ENCODE measurements around the gene RUNX2.

The RUNX2 gene

DNA sequence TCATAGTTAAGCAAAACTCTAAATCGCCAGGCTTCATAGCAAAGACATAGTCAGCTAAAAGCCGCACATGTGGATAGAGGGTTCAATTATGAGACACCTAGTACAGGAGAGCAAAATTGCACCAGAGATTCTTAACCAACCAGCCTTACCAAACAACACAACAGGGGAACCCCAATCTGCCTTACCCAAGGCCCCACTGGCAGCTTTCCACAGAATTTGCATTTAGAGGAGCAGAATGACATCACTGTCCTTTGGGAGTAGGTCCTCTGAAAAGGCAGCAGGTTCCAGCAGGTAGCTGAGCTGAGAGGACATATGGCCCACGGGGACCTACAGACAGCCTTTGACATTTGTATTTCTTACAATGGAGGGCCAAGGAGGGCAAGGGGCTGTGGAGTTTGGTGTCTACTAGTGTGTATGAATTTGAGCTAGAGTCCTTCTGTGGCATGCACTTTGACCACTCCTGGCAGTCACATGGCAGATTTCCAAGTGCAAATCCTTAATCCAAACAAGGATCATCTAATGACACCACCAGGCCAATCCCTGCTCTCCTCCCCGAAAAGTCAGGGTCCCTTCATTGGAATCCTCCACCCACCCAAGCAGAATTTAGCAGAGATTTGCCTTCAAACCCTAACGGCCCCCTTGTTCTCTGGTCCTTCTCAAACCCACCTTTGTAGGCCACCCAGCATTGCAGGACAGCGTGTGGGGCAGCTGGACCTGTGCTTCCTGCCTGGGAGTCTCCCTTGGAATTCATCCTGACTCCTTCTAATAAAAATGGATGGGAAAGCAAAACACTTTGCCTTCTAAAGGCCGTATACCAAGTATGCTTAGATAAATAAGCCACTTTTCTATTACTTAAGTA lies 220.8 kb downstream of the RUNX2 start:
- H3K27ac ChIP-seq = no peak overlapping the region
- TF ChIP-seq ZFX (IDR thresholded peaks at IDR 0.05) = no peak
- TF ChIP-seq, protein P1, sequence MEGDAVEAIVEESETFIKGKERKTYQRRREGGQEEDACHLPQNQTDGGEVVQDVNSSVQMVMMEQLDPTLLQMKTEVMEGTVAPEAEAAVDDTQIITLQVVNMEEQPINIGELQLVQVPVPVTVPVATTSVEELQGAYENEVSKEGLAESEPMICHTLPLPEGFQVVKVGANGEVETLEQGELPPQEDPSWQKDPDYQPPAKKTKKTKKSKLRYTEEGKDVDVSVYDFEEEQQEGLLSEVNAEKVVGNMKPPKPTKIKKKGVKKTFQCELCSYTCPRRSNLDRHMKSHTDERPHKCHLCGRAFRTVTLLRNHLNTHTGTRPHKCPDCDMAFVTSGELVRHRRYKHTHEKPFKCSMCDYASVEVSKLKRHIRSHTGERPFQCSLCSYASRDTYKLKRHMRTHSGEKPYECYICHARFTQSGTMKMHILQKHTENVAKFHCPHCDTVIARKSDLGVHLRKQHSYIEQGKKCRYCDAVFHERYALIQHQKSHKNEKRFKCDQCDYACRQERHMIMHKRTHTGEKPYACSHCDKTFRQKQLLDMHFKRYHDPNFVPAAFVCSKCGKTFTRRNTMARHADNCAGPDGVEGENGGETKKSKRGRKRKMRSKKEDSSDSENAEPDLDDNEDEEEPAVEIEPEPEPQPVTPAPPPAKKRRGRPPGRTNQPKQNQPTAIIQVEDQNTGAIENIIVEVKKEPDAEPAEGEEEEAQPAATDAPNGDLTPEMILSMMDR (conservative IDR thresholded peaks at IDR 0.05) = no peak

DNA sequence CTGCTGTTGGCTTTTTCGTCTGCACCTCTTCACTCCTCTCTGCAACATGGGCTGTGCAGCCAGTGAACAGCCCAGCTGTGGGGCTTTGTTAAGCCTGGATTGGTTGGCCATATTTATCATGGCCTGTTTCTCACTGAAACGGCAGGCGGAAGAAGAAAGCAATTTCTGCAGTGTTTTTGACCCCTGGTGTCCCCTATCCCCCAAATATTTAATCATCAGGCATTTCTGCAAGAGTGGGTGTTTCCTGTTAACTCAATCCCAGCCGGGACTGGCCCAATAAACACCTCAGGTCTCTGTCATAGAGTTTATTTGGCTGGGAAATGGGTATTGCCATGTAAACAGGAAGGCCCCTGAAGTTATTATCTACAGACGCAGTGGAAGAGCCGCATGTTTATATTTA lies 224.4 kb downstream of the RUNX2 start:
- no peak for TF ChIP-seq ZFX (IDR thresholded peaks at IDR 0.05)
- TF ChIP-seq, protein P1 (conservative IDR thresholded peaks at IDR 0.05) = no peak
- H3K27ac ChIP-seq = no peak overlapping the region

DNA sequence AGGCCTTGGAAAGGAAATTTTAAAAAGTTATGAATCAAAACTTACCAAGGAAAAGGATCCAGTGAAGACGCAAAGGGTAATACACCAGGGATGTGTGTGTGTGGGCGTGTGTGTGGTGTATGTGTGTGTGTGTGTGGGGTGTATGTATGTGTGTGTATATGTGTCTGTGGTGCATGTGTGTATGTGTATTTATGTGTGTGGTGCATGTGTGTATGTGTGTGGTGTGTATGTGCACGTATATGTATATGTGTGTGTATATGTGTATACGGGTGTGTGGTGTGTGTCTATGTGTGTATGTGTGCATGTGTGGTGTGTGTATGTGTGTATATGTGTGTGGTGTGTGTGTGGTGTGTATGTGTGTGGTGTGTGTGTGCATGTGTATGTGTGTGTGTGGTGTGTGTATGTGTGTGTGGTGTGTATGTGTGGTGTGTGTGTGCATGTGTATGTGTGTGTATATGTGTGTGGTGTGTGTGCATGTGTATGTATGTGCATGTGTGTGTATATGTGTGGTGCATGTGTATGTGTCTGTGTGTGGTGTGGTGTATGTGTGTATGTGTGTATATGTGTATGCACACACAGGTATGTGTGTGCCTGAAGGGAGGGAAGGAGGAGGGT lies 225.7 kb downstream of the RUNX2 start:
- H3K27ac ChIP-seq = no peak overlapping the region; the same call in 1 of the 2 replicates
- TF ChIP-seq, protein P1 (conservative IDR thresholded peaks at IDR 0.05) = no peak
- TF ChIP-seq ZFX (IDR thresholded peaks at IDR 0.05) = no peak

DNA sequence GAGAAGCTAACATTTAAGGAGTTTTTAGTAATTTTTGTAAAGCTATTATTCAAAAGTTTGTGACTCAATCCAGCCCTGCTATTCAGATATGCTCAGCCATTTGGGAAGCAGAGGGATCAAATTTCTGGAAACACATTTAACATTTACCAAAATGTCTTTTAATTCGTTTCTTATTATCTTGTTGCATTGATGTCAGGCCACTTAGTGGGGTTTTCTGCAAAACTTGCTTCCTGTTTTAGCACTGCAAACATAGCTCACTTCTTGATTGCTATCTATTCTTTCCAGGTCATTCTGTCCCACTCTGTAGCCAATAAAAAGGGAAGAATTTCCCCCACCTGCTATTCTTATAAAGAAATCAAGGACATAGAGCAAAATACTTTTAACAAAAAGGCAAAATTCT lies 226.5 kb downstream of the RUNX2 start:
- no peak for TF ChIP-seq ZFX (IDR thresholded peaks at IDR 0.05)
- TF ChIP-seq, protein P1 (conservative IDR thresholded peaks at IDR 0.05) = no peak
- no peak overlapping the region for H3K27ac ChIP-seq

DNA sequence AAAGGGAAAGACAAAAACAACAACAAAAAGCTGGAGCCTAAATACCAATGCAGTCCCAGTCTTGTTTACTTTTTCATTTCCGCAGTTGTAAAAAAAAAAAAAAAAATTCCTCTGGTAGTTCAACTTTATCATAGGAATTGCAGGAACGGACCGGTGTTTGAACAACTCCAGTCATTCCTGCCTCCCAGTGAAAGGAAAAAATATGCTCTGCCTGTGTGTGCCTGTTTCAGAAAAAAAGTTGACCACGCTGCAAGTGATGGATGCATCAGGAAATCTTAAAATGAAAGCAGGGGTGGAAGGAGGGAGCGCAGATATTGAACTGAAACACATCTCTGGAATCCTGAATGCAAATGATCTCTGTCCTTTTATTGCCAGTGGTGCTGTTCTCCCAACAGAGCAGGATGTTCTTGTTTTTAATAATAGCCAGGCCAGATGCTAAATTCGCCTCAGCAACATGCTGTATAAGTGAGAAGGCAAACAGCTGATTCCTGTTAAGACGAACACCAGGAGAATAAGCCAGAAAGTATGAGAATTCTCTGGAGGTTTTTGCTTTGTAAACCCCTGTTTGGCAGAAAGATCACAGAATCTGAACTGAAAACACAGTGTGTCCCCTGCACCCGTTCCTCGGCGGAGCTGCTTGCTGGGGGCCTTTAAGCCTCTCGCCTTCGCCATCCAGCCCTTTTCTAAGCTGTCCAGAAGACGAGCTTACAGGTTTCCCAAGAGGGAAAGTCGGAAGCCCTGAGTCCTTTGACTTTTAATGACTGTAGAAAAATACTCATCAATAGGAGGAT lies 228.0 kb downstream of the RUNX2 start:
- peak overlapping the region; percentile 55 for H3K27ac ChIP-seq
- TF ChIP-seq, protein P1 (conservative IDR thresholded peaks at IDR 0.05) = no peak
- TF ChIP-seq ZFX (IDR thresholded peaks at IDR 0.05) = no peak

DNA sequence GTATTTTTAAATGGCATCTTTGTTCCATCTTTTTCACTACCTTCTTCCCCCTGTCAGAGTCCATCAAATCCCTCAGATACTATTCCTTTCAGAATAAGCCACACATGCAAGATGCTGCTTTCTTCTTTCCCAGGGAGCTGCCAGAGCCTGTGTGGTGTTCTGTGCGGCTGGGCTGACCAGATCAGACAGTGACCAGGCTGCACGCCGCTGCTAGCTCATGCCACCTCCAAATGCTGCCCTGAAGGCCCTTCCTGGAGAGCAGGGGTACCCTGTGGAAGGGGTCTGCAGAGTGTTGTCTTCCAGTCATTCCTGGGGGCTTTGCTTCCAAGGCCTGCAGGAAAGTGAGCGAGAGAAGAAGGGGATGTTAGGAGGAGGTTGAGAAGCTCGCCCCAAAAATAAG lies 228.7 kb downstream of the RUNX2 start:
- TF ChIP-seq, protein P1 (conservative IDR thresholded peaks at IDR 0.05) = no peak
- no peak for TF ChIP-seq ZFX (IDR thresholded peaks at IDR 0.05)
- H3K27ac ChIP-seq = peak overlapping the region; percentile 55; the same call in 1 of the 2 replicates

All from C4-2B (cell line).